K562 (cell line): ENCODE measurements around the gene VILL. TPM values are rescaled to one million over a fixed set of nuclear protein-coding genes. Genes with fewer than 3 reads are reported as not detected.
A peak's percentile ranks its signal among the peaks of the same experiment; 100 is the strongest.

Source experiments
- ATF2 ChIP-seq: sonication (generic); formaldehyde crosslinking; IDR thresholded peaks from 2 replicates; pipeline ENCODE4 v1.8.1; 2022; ENCODE audit warnings: missing genetic modification reagents
- BRF1 ChIP-seq: IDR thresholded peaks from 3 replicates; pipeline ENCODE4 v1.6.1; 2011; ENCODE audit warnings: borderline replicate concordance, mild to moderate bottlenecking; ENCODE audit not compliant: insufficient read length; ENCODE audit errors: extremely low read depth
- CSDE1 ChIP-seq, 2 experiments: fragments of 450-650 bp; IDR thresholded peaks; 2 replicates each; pipeline ENCODE4 v1.6.1; 2016; ENCODE audit warnings: mild to moderate bottlenecking in 1 of 2
- GTF2A2 ChIP-seq: IDR thresholded peaks from 2 replicates; pipeline ENCODE4 v1.6.1; 2016; ENCODE audit warnings: mild to moderate bottlenecking, missing genetic modification characterization, missing compliant biosample characterization
- MTA3 ChIP-seq: fragments of 450-650 bp; formaldehyde crosslinking; IDR thresholded peaks from 2 replicates; pipeline ENCODE4 v1.6.1; 2017; ENCODE audit warnings: mild to moderate bottlenecking, borderline replicate concordance
- NEUROD1 ChIP-seq: fragments of 150-350 bp; IDR thresholded peaks from 2 replicates; pipeline ENCODE4 v1.6.1; 2014; ENCODE audit warnings: borderline replicate concordance, low read length, low read depth; ENCODE audit not compliant: partially characterized antibody
- SRF ChIP-seq, 2 experiments: fragments of 250-450, 450-650 bp in 1 of 2; sonication (Bioruptor Pico) in 1 of 2; sonication (generic) in 1 of 2; formaldehyde crosslinking; IDR thresholded peaks; 2 replicates each; pipeline versions ENCODE4 v1.5.0 to v1.5.1; 2020 to 2022; ENCODE audit warnings: mild to moderate bottlenecking in 1 of 2, missing genetic modification reagents in 1 of 2
- TGIF2 ChIP-seq: sonication (generic); formaldehyde crosslinking; IDR thresholded peaks from 2 replicates; pipeline ENCODE4 v1.8.1; 2022; ENCODE audit warnings: mild to moderate bottlenecking, missing genetic modification reagents, moderate library complexity
- THRAP3 ChIP-seq: fragments of 450-650 bp; IDR thresholded peaks from 2 replicates; pipeline ENCODE4 v1.6.1; 2016; ENCODE audit warnings: mild to moderate bottlenecking, inconsistent platforms, borderline replicate concordance
- UBTF ChIP-seq, 2 experiments: IDR thresholded peaks; 2 replicates each; pipeline ENCODE4 v1.6.1; 2012; ENCODE audit warnings: improper control_type of control experiment in 2 of 2, low read depth in 2 of 2, low read length in 2 of 2, borderline replicate concordance in 1 of 2
- ZBTB11 ChIP-seq, 3 experiments: fragments of 200-800 bp in 1 of 3; fragments of 250-450 bp in 1 of 3; fragments of 450-650 bp in 1 of 3; sonication (Bioruptor Pico) in 1 of 3; sonication (Bioruptor generic) in 1 of 3; formaldehyde crosslinking in 1 of 3; IDR thresholded peaks; 2 replicates each; pipeline versions ENCODE4 v1.6.1 to v1.8.0; 2016 to 2022; ENCODE audit warnings: mild to moderate bottlenecking in 2 of 3, missing genetic modification characterization in 2 of 3, missing compliant biosample characterization in 1 of 3, moderate library complexity in 1 of 3
- ZBTB26 ChIP-seq: fragments of 450-650 bp; formaldehyde crosslinking; IDR thresholded peaks from 2 replicates; pipeline ENCODE4 v1.4.0; 2022; ENCODE audit warnings: missing genetic modification characterization
- ZNF197 ChIP-seq: fragments of 200-800 bp; sonication (Bioruptor generic); IDR thresholded peaks from 2 replicates; pipeline ENCODE4 v1.6.1; 2016; ENCODE audit warnings: low read depth, missing genetic modification characterization, missing compliant biosample characterization
- ZNF398 ChIP-seq: fragments of 250-450 bp; sonication (Bioruptor Pico); IDR thresholded peaks from 2 replicates; pipeline ENCODE4 v1.8.0; 2021; ENCODE audit warnings: moderate library complexity, mild to moderate bottlenecking, inconsistent platforms
- polyA plus RNA-seq, 8 experiments: library from polyadenylated mRNA; depleted of rRNA in 4 of 8; stranded (reverse) in 5 of 8; unstranded in 3 of 8; fragments of >200 nt; fragmentation: Nextera tagmentation in 2 of 8; fragmentation: Illumina TruSeq in 1 of 8; extraction: Ambion mirVana in 2 of 8; extraction: Trizol in 1 of 8; gene quantifications; 2 replicates each; pipeline versions ENCODE4 v1.2.1 to v1.2.3, GENCODE V29; 2011 to 2014; ENCODE audit warnings: inconsistent platforms in 1 of 8, missing spikeins in 1 of 8
- total RNA-seq, 7 experiments: library from RNA; depleted of rRNA in 6 of 7; stranded (reverse); fragments of >200 nt in 6 of 7; fragmentation: Illumina TruSeq in 2 of 7; extraction: Trizol in 2 of 7; gene quantifications; 2 replicates each; pipeline versions ENCODE4 v1.2.1 to v1.2.3, GENCODE V29; 2011 to 2021; ENCODE audit warnings: low replicate concordance in 1 of 7

VILL gene
- total and polyA plus RNA-seq, 9 of the 15 experiments (the other 6 are each of a cell fraction or from before 2014, with no cell fraction given): 0.11 to 16.0 (median 8.8) TPM

GRCh38 chr3:37986479-37987314 lies 3.9 kb upstream of the VILL start (continued):
- no peak for TF ChIP-seq TGIF2 (CRISPR knock-in tag)
- TF ChIP-seq ZNF398 (CRISPR knock-in tag): no peak
- peak in 1 of 2 experiments; percentile 34; a peak in 1 of 4 replicates for TF ChIP-seq UBTF (IDR thresholded peaks at IDR 0.05; ENCODE audit: borderline replicate concordance in 1 of 2, low read depth in 2 of 2, low read length in 2 of 2)
- TF ChIP-seq ZBTB26: no peak
- peak in 1 of 2 experiments; percentile 54; a peak in 1 of 4 replicates for TF ChIP-seq SRF (CRISPR knock-in tag; IDR thresholded peaks at IDR 0.05)
- no peak for TF ChIP-seq CSDE1 (IDR thresholded peaks at IDR 0.05)
- TF ChIP-seq MTA3: peak; percentile 92
- TF ChIP-seq GTF2A2: no peak
- peak; percentile 30; the same call in 1 of the 2 replicates for TF ChIP-seq ZNF197 (CRISPR knock-in tag)
- TF ChIP-seq ATF2 (CRISPR knock-in tag): no peak
- no peak for TF ChIP-seq BRF1
- no peak for TF ChIP-seq THRAP3
- peak in 1 of 3 experiments; percentile 0; a peak in 1 of 6 replicates for TF ChIP-seq ZBTB11 (CRISPR knock-in tag; IDR thresholded peaks at IDR 0.05)
- TF ChIP-seq NEUROD1: peak; percentile 98
